Measurements from ENCODE around the gene PRSS27.

DNA sequence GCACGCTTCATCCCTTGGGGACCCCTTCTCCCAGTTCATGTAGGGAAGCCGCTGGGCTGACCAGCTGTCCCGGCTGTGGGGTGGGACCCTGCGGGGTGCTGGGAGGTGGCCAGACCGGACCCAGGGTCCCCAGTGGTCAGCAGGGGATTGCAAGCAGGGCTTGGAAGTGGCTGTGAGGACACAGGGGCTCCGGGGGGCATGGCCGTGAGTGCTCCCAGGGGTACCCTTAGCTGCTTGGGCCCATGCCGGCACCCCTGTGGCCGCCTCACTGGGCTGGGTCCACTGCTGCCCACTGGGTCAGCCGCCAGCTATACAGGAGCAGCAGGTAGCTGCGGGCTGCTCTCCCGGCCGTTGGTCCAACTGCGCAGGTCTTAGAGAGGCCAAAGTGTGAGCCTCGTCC lies 18.8 kb downstream of the PRSS27 start:
- TF ChIP-seq EZH2 (IDR thresholded peaks at IDR 0.05; ENCODE audit: low read length), result no peak
- TF ChIP-seq, protein P1, sequence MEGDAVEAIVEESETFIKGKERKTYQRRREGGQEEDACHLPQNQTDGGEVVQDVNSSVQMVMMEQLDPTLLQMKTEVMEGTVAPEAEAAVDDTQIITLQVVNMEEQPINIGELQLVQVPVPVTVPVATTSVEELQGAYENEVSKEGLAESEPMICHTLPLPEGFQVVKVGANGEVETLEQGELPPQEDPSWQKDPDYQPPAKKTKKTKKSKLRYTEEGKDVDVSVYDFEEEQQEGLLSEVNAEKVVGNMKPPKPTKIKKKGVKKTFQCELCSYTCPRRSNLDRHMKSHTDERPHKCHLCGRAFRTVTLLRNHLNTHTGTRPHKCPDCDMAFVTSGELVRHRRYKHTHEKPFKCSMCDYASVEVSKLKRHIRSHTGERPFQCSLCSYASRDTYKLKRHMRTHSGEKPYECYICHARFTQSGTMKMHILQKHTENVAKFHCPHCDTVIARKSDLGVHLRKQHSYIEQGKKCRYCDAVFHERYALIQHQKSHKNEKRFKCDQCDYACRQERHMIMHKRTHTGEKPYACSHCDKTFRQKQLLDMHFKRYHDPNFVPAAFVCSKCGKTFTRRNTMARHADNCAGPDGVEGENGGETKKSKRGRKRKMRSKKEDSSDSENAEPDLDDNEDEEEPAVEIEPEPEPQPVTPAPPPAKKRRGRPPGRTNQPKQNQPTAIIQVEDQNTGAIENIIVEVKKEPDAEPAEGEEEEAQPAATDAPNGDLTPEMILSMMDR (optimal IDR thresholded peaks at IDR 0.05 in 1 of 3, IDR thresholded peaks at IDR 0.05 in 1 of 3, conservative IDR thresholded peaks at IDR 0.05 in 1 of 3; ENCODE audit: extremely low read depth in 1 of 3, insufficient read depth in 2 of 3, low read length in 3 of 3), result no peak
